GM23338 (cell line): ENCODE results near the gene CPNE8.

Experiments
- CREB1 ChIP-seq: fragments of 250-450 bp; sonication (Bioruptor Pico); IDR thresholded peaks from 2 replicates; pipeline ENCODE4 v1.5.0; 2020; ENCODE audit warnings: low read depth, mild to moderate bottlenecking, moderate library complexity
- CTCF ChIP-seq, 2 experiments: fragments of 200-600 bp in 1 of 2; sonication (generic) in 1 of 2; conservative IDR thresholded peaks; 2 replicates each; pipeline versions ENCODE4 v1.5.1 to v1.6.1; 2016 to 2017; ENCODE audit warnings: antibody characterized with exemption in 2 of 2, low read depth in 2 of 2, mild to moderate bottlenecking in 2 of 2, moderate library complexity in 1 of 2
- EZH2 ChIP-seq: fragments of 200-600 bp; sonication (generic); IDR thresholded peaks from one replicate; pipeline ENCODE4 v1.8.0; 2017; ENCODE audit warnings: antibody characterized with exemption, mild to moderate bottlenecking, low read depth; ENCODE audit not compliant: unreplicated experiment

DNA sequence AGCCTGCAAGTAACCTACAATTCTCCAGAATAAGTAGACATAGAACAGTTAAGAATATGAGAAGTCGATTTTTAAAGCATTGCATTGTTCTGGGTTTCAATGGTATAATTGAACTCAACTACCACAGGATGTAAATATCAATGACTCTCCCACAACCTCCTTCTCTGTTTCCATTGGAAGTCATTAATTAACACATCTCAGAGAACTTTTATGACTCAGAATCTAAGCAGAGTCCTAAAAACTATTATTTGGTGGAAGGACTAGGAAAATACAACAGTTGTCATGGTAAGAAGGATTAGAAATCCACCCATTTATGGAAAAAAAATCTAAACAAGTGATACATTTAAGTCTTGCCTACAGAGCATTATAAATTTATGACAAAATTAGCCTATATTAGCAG, 21.1 kb upstream of the CPNE8 start:
- TF ChIP-seq CTCF (conservative IDR thresholded peaks at IDR 0.05; ENCODE audit: low read depth in 2 of 2), result no peak
- no peak for TF ChIP-seq CREB1 (CRISPR knock-in tag)
- no peak for TF ChIP-seq EZH2
